ENCODE measurements around the gene MTMR6.

- TF ChIP-seq TAF1 (IDR thresholded peaks at IDR 0.05; ENCODE audit: borderline replicate concordance, low read depth, low read length), result no peak
- TF ChIP-seq CHD2 (IDR thresholded peaks at IDR 0.05; ENCODE audit: low read length, partially characterized antibody), result no peak
- no peak for TF ChIP-seq POLR2AphosphoS5 (IDR thresholded peaks at IDR 0.05; ENCODE audit: low read depth, low read length)
- TF ChIP-seq ZBTB33 (IDR thresholded peaks at IDR 0.05; ENCODE audit: borderline replicate concordance, low read depth), result no peak
- no peak for TF ChIP-seq GATA2 (CRISPR knock-in tag; IDR thresholded peaks at IDR 0.05)
- no peak for TF ChIP-seq RCOR1 (IDR thresholded peaks at IDR 0.05; ENCODE audit: low read length)
- TF ChIP-seq CTCF (IDR thresholded peaks at IDR 0.05), result no peak
Observed at GRCh38 chr13:25217023-25217885, 70.0 kb downstream of the MTMR6 start.

Data from SK-N-SH (cell line).